Activated CD8-positive, alpha-beta T cell treated with anti-CD3 and anti-CD28 coated beads, Interleukin-2, amount 10 ng/mL, durations not matched to agents 7 days and 5 days (primary cell): ENCODE results near the gene SLC20A1. TPM values are rescaled to one million over a fixed set of nuclear protein-coding genes. Genes with fewer than 3 reads are reported as not detected.
"Not testable (repeated sequence)": the region's sequence is repeated elsewhere in the genome, so short reads cannot be mapped to it uniquely, and the experiment has no call there.

Experiments
- ATAC-seq: fragments of 150-1000 bp; cut with Tn5 transposase; one replicate; pipeline ENCODE4 v1.10.0; 2021; ENCODE audit warnings: moderate library complexity
- CTCF ChIA-PET: fragments of 350-600 bp; sonication (Branson Sonifier 250); formaldehyde crosslinking; loops from one replicate; lab custom pipeline; 2021; ENCODE audit warnings: antibody characterized with exemption; lab: Charles Lee
- POLR2A ChIA-PET: fragments of 350-600 bp; sonication (Branson Sonifier 250); formaldehyde crosslinking; loops from one replicate; lab custom pipeline; 2021; ENCODE audit warnings: antibody characterized with exemption; lab: Charles Lee
- DNase-seq: peaks from one replicate; pipeline ENCODE4 v3.0.0-alpha.2; 2020
- H3K27ac Mint-ChIP-seq: one replicate; pipeline ENCODE4 v1.8.0; 2021; ENCODE audit warnings: mild to moderate bottlenecking, mixed read lengths
- H3K27me3 Mint-ChIP-seq: one replicate; pipeline ENCODE4 v1.8.0; 2021; ENCODE audit warnings: low read depth, mixed read lengths
- H3K36me3 Mint-ChIP-seq: one replicate; pipeline ENCODE4 v1.8.0; 2021; ENCODE audit warnings: low read depth, mixed read lengths
- H3K4me1 Mint-ChIP-seq: one replicate; pipeline ENCODE4 v1.8.0; 2021; ENCODE audit warnings: low read depth, mixed read lengths
- H3K4me3 Mint-ChIP-seq: one replicate; pipeline ENCODE4 v1.8.0; 2021; ENCODE audit warnings: mild to moderate bottlenecking, mixed read lengths
- H3K9me3 Mint-ChIP-seq: one replicate; pipeline ENCODE4 v1.8.0; 2022; ENCODE audit warnings: mixed read lengths; ENCODE audit not compliant: insufficient read depth
- total RNA-seq, 2 experiments: library from RNA; stranded (reverse); gene quantifications; one replicate each; pipeline ENCODE4 v1.2.3, GENCODE V29; 2021

SLC20A1 gene
- total RNA-seq, 2 experiments from 2014 or later, result 115 to 120 TPM

- peak; percentile 4 for ATAC-seq
- POLR2A ChIA-PET, result interaction anchor here (0.6 to 1.8 kb wide), 8 partner anchors 9 to 108 kb away, joined by 3 to 8 read pairs (median 4); partner anchors contain the start of gene CHCHD5
Observed at GRCh38 chr2:112692918-112693317, 47.2 kb downstream of the SLC20A1 start.

GRCh38 chr2:112693596-112693995 is 47.9 kb downstream of the SLC20A1 start:
- ChIA-PET POLR2A (interaction anchor here (1.6 kb wide), 1 partner anchor 51 kb away, joined by 4 read pairs; no protein-coding TSS in a partner anchor), CTCF (interaction anchor here (1.5 to 5.3 kb wide), 4 partner anchors 14 to 68 kb away, joined by 6 to 109 read pairs (median 48); no protein-coding TSS in a partner anchor)
- ATAC-seq (no peak), DNase-seq (no peak)
- H3K4me3 Mint-ChIP-seq, result no peak overlapping the region
- no peak overlapping the region for H3K27ac Mint-ChIP-seq
- H3K27me3 Mint-ChIP-seq, result peaks cover 20% of the 10 kb centered on the region
- H3K36me3 Mint-ChIP-seq, result no peaks in the 10 kb centered on the region
- H3K9me3 Mint-ChIP-seq, result no peaks in the 10 kb centered on the region
- H3K4me1 Mint-ChIP-seq, result peaks cover 37% of the 10 kb centered on the region

More at GRCh38 chr2:112692918-112693317, 47.2 kb downstream of the SLC20A1 start:
- Mint-ChIP-seq H3K4me1 (peaks cover 37% of the 10 kb centered on the region), H3K27ac (peak overlapping the region; percentile 83), H3K27me3 (peaks cover 16% of the 10 kb centered on the region), H3K36me3 (no peaks in the 10 kb centered on the region), H3K9me3 (no peaks in the 10 kb centered on the region), H3K4me3 (no peak overlapping the region)
- CTCF ChIA-PET, result interaction anchor here (0.6 to 5.3 kb wide), 10 partner anchors 14 to 249 kb away, joined by 3 to 109 read pairs (median 18); partner anchors contain the start of gene SLC20A1
- no peak for DNase-seq

GRCh38 chr2:112694182-112694581 is 48.4 kb downstream of the SLC20A1 start:
- no peak for ATAC-seq

GRCh38 chr2:112698834-112699515 is 53.2 kb downstream of the SLC20A1 start:
- Mint-ChIP-seq H3K36me3 (no peaks in the 10 kb centered on the region), H3K9me3 (no peaks in the 10 kb centered on the region), H3K27me3 (peaks cover 42% of the 10 kb centered on the region), H3K27ac (no peak overlapping the region), H3K4me1 (peaks cover 10% of the 10 kb centered on the region), H3K4me3 (no peak overlapping the region)
- ChIA-PET CTCF (interaction anchor here (0.9 to 2.4 kb wide), 5 partner anchors 10 to 243 kb away, joined by 3 to 12 read pairs (median 4); no protein-coding TSS in a partner anchor), POLR2A (no interaction called here)
- ATAC-seq (no peak), DNase-seq (no peak)

More at GRCh38 chr2:112694182-112694581, 48.4 kb downstream of the SLC20A1 start:
- H3K4me3 Mint-ChIP-seq, result no peak overlapping the region
- no peaks in the 10 kb centered on the region for H3K36me3 Mint-ChIP-seq
- DNase-seq, result no peak
- H3K27me3 Mint-ChIP-seq, result peaks cover 24% of the 10 kb centered on the region
- ChIA-PET CTCF (no interaction called here), POLR2A (no interaction called here)
- no peaks in the 10 kb centered on the region for H3K9me3 Mint-ChIP-seq
- no peak overlapping the region for H3K27ac Mint-ChIP-seq
- peaks cover 33% of the 10 kb centered on the region for H3K4me1 Mint-ChIP-seq

- POLR2A ChIA-PET, result no interaction called here
- peaks cover 12% of the 10 kb centered on the region for H3K4me1 Mint-ChIP-seq
- H3K27me3 Mint-ChIP-seq, result peaks cover 44% of the 10 kb centered on the region
- H3K9me3 Mint-ChIP-seq, result no peaks in the 10 kb centered on the region
- H3K36me3 Mint-ChIP-seq, result no peaks in the 10 kb centered on the region
- DNase-seq (no peak), ATAC-seq (no peak)
- no peak overlapping the region for H3K27ac Mint-ChIP-seq
- no peak overlapping the region for H3K4me3 Mint-ChIP-seq
- CTCF ChIA-PET, result interaction anchor here (0.9 to 2.4 kb wide), 4 partner anchors 10 to 242 kb away, joined by 4 to 12 read pairs (median 6); no protein-coding TSS in a partner anchor
Observed at GRCh38 chr2:112699984-112700667, 54.4 kb downstream of the SLC20A1 start.

- DNase-seq (no peak), ATAC-seq (no peak)
- no peaks in the 10 kb centered on the region for H3K9me3 Mint-ChIP-seq
- peaks cover 21% of the 10 kb centered on the region for H3K4me1 Mint-ChIP-seq
- ChIA-PET CTCF (interaction anchor here (0.9 to 2.3 kb wide), 2 partner anchors 11 to 25 kb away, joined by 4 to 7 read pairs; no protein-coding TSS in a partner anchor), POLR2A (no interaction called here)
- no peak overlapping the region for H3K4me3 Mint-ChIP-seq
- peaks cover 43% of the 10 kb centered on the region for H3K27me3 Mint-ChIP-seq
- no peak overlapping the region for H3K27ac Mint-ChIP-seq
- peaks cover 1% of the 10 kb centered on the region for H3K36me3 Mint-ChIP-seq
Observed at GRCh38 chr2:112701052-112701451, 55.3 kb downstream of the SLC20A1 start.

- H3K4me1 Mint-ChIP-seq, result peaks cover 46% of the 10 kb centered on the region
- no peak overlapping the region for H3K27ac Mint-ChIP-seq
- DNase-seq, result no peak
- H3K27me3 Mint-ChIP-seq, result peaks cover 38% of the 10 kb centered on the region
- peaks cover 1% of the 10 kb centered on the region for H3K36me3 Mint-ChIP-seq
- ChIA-PET POLR2A (interaction anchor here (0.7 kb wide), 1 partner anchor 39 kb away, joined by 3 read pairs; no protein-coding TSS in a partner anchor), CTCF (interaction anchor here (1.0 to 1.5 kb wide), 3 partner anchors 13 to 23 kb away, joined by 3 read pairs; no protein-coding TSS in a partner anchor)
- no peaks in the 10 kb centered on the region for H3K9me3 Mint-ChIP-seq
- H3K4me3 Mint-ChIP-seq, result no peak overlapping the region
- ATAC-seq, result no peak
Observed at GRCh38 chr2:112703684-112704083, 57.9 kb downstream of the SLC20A1 start.

- peaks cover 41% of the 10 kb centered on the region for H3K4me1 Mint-ChIP-seq
- peak overlapping the region; percentile 58 for H3K4me3 Mint-ChIP-seq
- DNase-seq, result no peak
- peak overlapping the region; percentile 71 for H3K27ac Mint-ChIP-seq
- CTCF ChIA-PET, result interaction anchor here (1.2 to 5.9 kb wide), 10 partner anchors 14 to 236 kb away, joined by 3 to 49 read pairs (median 12); partner anchors contain the start of genes NT5DC4 and SLC20A1
- no peak for ATAC-seq
- no peaks in the 10 kb centered on the region for H3K9me3 Mint-ChIP-seq
- POLR2A ChIA-PET, result interaction anchor here (0.6 kb wide), 1 partner anchor 15 kb away, joined by 3 read pairs; no protein-coding TSS in a partner anchor
- H3K27me3 Mint-ChIP-seq, result peaks cover 30% of the 10 kb centered on the region
- H3K36me3 Mint-ChIP-seq, result peaks cover 1% of the 10 kb centered on the region
Observed at GRCh38 chr2:112705575-112705974, 59.8 kb downstream of the SLC20A1 start.

GRCh38 chr2:112706170-112706664 is 60.5 kb downstream of the SLC20A1 start:
- DNase-seq, result peak; percentile 94
- Mint-ChIP-seq H3K4me3 (peak overlapping the region; percentile 58), H3K27me3 (peaks cover 33% of the 10 kb centered on the region), H3K4me1 (peaks cover 41% of the 10 kb centered on the region), H3K9me3 (no peaks in the 10 kb centered on the region), H3K36me3 (peaks cover 1% of the 10 kb centered on the region), H3K27ac (peak overlapping the region; percentile 71)
- POLR2A ChIA-PET, result interaction anchor here (1.0 to 1.3 kb wide), 2 partner anchors 14 to 123 kb away, joined by 3 to 8 read pairs; no protein-coding TSS in a partner anchor
- CTCF ChIA-PET, result interaction anchor here (1.0 to 5.9 kb wide), 15 partner anchors 14 to 235 kb away, joined by 3 to 49 read pairs (median 6); partner anchors contain the start of genes NT5DC4 and SLC20A1
- ATAC-seq, result peak; percentile 98

- ChIA-PET POLR2A (interaction anchor here (1.0 to 1.5 kb wide), 4 partner anchors 15 to 123 kb away, joined by 3 to 8 read pairs (median 4); partner anchors contain the start of gene CHCHD5), CTCF (interaction anchor here (0.8 to 5.9 kb wide), 15 partner anchors 14 to 252 kb away, joined by 3 to 49 read pairs (median 6); partner anchors contain the start of genes NT5DC4 and SLC20A1)
- not testable (repeated sequence) for H3K36me3 Mint-ChIP-seq, DNase-seq, H3K9me3 Mint-ChIP-seq, H3K27ac Mint-ChIP-seq, H3K4me3 Mint-ChIP-seq, ATAC-seq
- Mint-ChIP-seq H3K27me3 (peaks cover 32% of the 10 kb centered on the region), H3K4me1 (peaks cover 41% of the 10 kb centered on the region)
Observed at GRCh38 chr2:112706947-112707346, 61.2 kb downstream of the SLC20A1 start.

- Mint-ChIP-seq H3K4me1 (peaks cover 41% of the 10 kb centered on the region), H3K9me3 (no peaks in the 10 kb centered on the region), H3K27me3 (peaks cover 38% of the 10 kb centered on the region), H3K4me3 (no peak overlapping the region), H3K27ac (no peak overlapping the region), H3K36me3 (peaks cover 1% of the 10 kb centered on the region)
- POLR2A ChIA-PET, result no interaction called here
- ATAC-seq (no peak), DNase-seq (no peak)
- CTCF ChIA-PET, result interaction anchor here (1.6 to 5.9 kb wide), 5 partner anchors 17 to 177 kb away, joined by 3 to 49 read pairs (median 20); partner anchors contain the start of gene SLC20A1
Observed at GRCh38 chr2:112708968-112709367, 63.2 kb downstream of the SLC20A1 start.
